ENCODE measurements around the gene ZNF609.

ZNF609 gene

GRCh38 chr15:64678126-64678819 lies 217.9 kb downstream of the ZNF609 start (continued):
- no peak for TF ChIP-seq TSHZ2 (CRISPR knock-in tag; IDR thresholded peaks at IDR 0.05)
- TF ChIP-seq OSR1 (CRISPR knock-in tag; IDR thresholded peaks at IDR 0.05), result no peak
- no peak for TF ChIP-seq ZNF565 (CRISPR knock-in tag; conservative IDR thresholded peaks at IDR 0.05; ENCODE audit: low read depth)
- TF ChIP-seq CREB5 (CRISPR knock-in tag; IDR thresholded peaks at IDR 0.05; ENCODE audit: low read depth), result no peak
- no peak for TF ChIP-seq ESRRG (CRISPR knock-in tag; IDR thresholded peaks at IDR 0.05)
- no peak for TF ChIP-seq ZFP30 (CRISPR knock-in tag; IDR thresholded peaks at IDR 0.05)
- TF ChIP-seq PPARA (CRISPR knock-in tag; IDR thresholded peaks at IDR 0.05; ENCODE audit: borderline replicate concordance), result no peak
- no peak for TF ChIP-seq ZNF70 (CRISPR knock-in tag; IDR thresholded peaks at IDR 0.05)
- TF ChIP-seq RARB (CRISPR knock-in tag; IDR thresholded peaks at IDR 0.05), result no peak
- no peak for TF ChIP-seq ZC3H10 (CRISPR knock-in tag; IDR thresholded peaks at IDR 0.05)
- TF ChIP-seq SNAI2 (CRISPR knock-in tag; IDR thresholded peaks at IDR 0.05), result no peak
- TF ChIP-seq ZFP3 (CRISPR knock-in tag; IDR thresholded peaks at IDR 0.05), result no peak

- ATAC-seq, result no peak
- TF ChIP-seq ZNF70 (CRISPR knock-in tag; IDR thresholded peaks at IDR 0.05) (no peak), TCF4 (CRISPR knock-in tag; IDR thresholded peaks at IDR 0.05; ENCODE audit: borderline replicate concordance) (no peak), ZC3H10 (CRISPR knock-in tag; IDR thresholded peaks at IDR 0.05) (no peak), CSRNP3 (CRISPR knock-in tag; IDR thresholded peaks at IDR 0.05) (no peak), TSHZ2 (CRISPR knock-in tag; IDR thresholded peaks at IDR 0.05) (no peak), ISL1 (CRISPR knock-in tag; IDR thresholded peaks at IDR 0.05) (no peak), SNAI2 (CRISPR knock-in tag; IDR thresholded peaks at IDR 0.05) (no peak), CREB5 (CRISPR knock-in tag; IDR thresholded peaks at IDR 0.05; ENCODE audit: low read depth) (no peak), POU6F1 (CRISPR knock-in tag; IDR thresholded peaks at IDR 0.05; ENCODE audit: borderline replicate concordance, low read depth) (no peak), ZFP3 (CRISPR knock-in tag; IDR thresholded peaks at IDR 0.05) (no peak), TOX (CRISPR knock-in tag; IDR thresholded peaks at IDR 0.05; ENCODE audit: borderline replicate concordance) (no peak)
These were observed 219.7 kb downstream of the ZNF609 start for GRCh38 chr15:64680097-64680496.

Measured in SK-N-SH treated with all-trans-retinoic acid at 6 μM for 48 hours (cell line).